CD4-positive, CD25-positive, alpha-beta regulatory T cell (primary cell): ENCODE measurements around the gene BCL2L14. TPM values are rescaled to one million over a fixed set of nuclear protein-coding genes. Genes with fewer than 3 reads are reported as not detected.

Experiments used
- ATAC-seq, 2 donors: fragments of 150-1000 bp; cut with Tn5 transposase; one replicate each; pipeline ENCODE4 v1.10.0; 2021; ENCODE audit warnings: low read depth in 2 of 2, moderate number of reproducible peaks in 2 of 2, moderate library complexity in 1 of 2
- DNase-seq, 3 donors: peaks; one replicate each; pipeline versions ENCODE4 v3.0.0 to v3.0.0-alpha.2; 2012 to 2022; ENCODE audit warnings: mixed read lengths in 1 of 3
- H3K27ac ChIP-seq: one replicate; pipeline ENCODE4 v1.7.0; 2013; ENCODE audit warnings: mild to moderate bottlenecking, low read length; ENCODE audit not compliant: insufficient read depth, poor library complexity, severe bottlenecking
- H3K27me3 ChIP-seq: one replicate; pipeline ENCODE4 v1.7.0; 2013; ENCODE audit warnings: low read length; ENCODE audit not compliant: control insufficient read depth, insufficient read depth
- H3K36me3 ChIP-seq: one replicate; pipeline ENCODE4 v1.7.0; 2013; ENCODE audit warnings: mild to moderate bottlenecking, low read length, moderate library complexity; ENCODE audit not compliant: control insufficient read depth, insufficient read depth
- H3K4me1 ChIP-seq: 2 replicates; pipeline ENCODE4 v1.7.0; 2013; ENCODE audit warnings: mild to moderate bottlenecking, low read length; ENCODE audit not compliant: insufficient read depth, control insufficient read depth, poor library complexity, severe bottlenecking
- H3K4me3 ChIP-seq: one replicate; pipeline ENCODE4 v1.7.0; 2013; ENCODE audit warnings: low read depth, mild to moderate bottlenecking, low read length, moderate library complexity
- H3K9me3 ChIP-seq, 2 experiments: 1 replicate in 1 of 2; 2 replicates in 1 of 2; pipeline ENCODE4 v1.7.0; 2013; ENCODE audit warnings: low read length in 2 of 2, mild to moderate bottlenecking in 1 of 2, moderate library complexity in 1 of 2; ENCODE audit not compliant: control insufficient read depth in 2 of 2
- H3K27ac Mint-ChIP-seq, 3 donors: one replicate each; pipeline ENCODE4 v1.8.0; 2020 to 2022; ENCODE audit warnings: mild to moderate bottlenecking in 3 of 3, mixed read lengths in 3 of 3, moderate library complexity in 2 of 3
- H3K27me3 Mint-ChIP-seq: one replicate; pipeline ENCODE4 v1.8.0; 2022; ENCODE audit warnings: mild to moderate bottlenecking, mixed read lengths
- H3K36me3 Mint-ChIP-seq: one replicate; pipeline ENCODE4 v1.8.0; 2020; ENCODE audit warnings: mixed read lengths
- H3K4me1 Mint-ChIP-seq, 4 donors: one replicate each; pipeline ENCODE4 v1.8.0; 2020 to 2022; ENCODE audit warnings: mixed read lengths in 4 of 4, mild to moderate bottlenecking in 1 of 4
- H3K4me3 Mint-ChIP-seq, 4 donors: one replicate each; pipeline ENCODE4 v1.8.0; 2020 to 2022; ENCODE audit warnings: mild to moderate bottlenecking in 4 of 4, mixed read lengths in 4 of 4, moderate library complexity in 3 of 4
- H3K9me3 Mint-ChIP-seq, 7 donors: one replicate each; pipeline ENCODE4 v1.8.0; 2020 to 2022; ENCODE audit warnings: mixed read lengths in 7 of 7, mild to moderate bottlenecking in 3 of 7, moderate library complexity in 2 of 7
- polyA plus RNA-seq, 4 donors: library from polyadenylated mRNA; unstranded; fragments of 300-500 nt; fragmentation: Illumina TruSeq; gene quantifications; one replicate each; pipeline ENCODE4 v1.2.3, GENCODE V29; 2021
- total RNA-seq: library from RNA; stranded (reverse); gene quantifications from one replicate; pipeline ENCODE4 v1.2.3, GENCODE V29; 2022

BCL2L14 gene
- total and polyA plus RNA-seq, 5 donors from 2014 or later, result 0.74 to 6.8 (median 1.9) TPM

- no peaks in the 10 kb centered on the region for H3K36me3 Mint-ChIP-seq
- H3K4me1 Mint-ChIP-seq, result no peaks in the 10 kb centered on the region
- DNase-seq, result no peak
- H3K9me3 Mint-ChIP-seq, result peaks cover 0 to 2% (median 0%) of the 10 kb centered on the region in 7 donors
- no peak overlapping the region for H3K27ac Mint-ChIP-seq
- ATAC-seq, result no peak
- H3K4me1 ChIP-seq, result no peaks in the 10 kb centered on the region
- peaks cover 17% of the 10 kb centered on the region for H3K27me3 Mint-ChIP-seq
- H3K36me3 ChIP-seq, result no peaks in the 10 kb centered on the region
- no peaks in the 10 kb centered on the region for H3K9me3 ChIP-seq
- H3K27ac ChIP-seq, result no peak overlapping the region
- H3K4me3 ChIP-seq, result no peak overlapping the region
- H3K4me3 Mint-ChIP-seq, result no peak overlapping the region
- H3K27me3 ChIP-seq, result peaks cover 8% of the 10 kb centered on the region
Measured at GRCh38 chr12:12115514-12115913, 44.8 kb downstream of the BCL2L14 start.

- H3K4me3 ChIP-seq, result no peak overlapping the region
- H3K36me3 ChIP-seq, result no peaks in the 10 kb centered on the region
- Mint-ChIP-seq H3K4me1 (no peaks in the 10 kb centered on the region), H3K36me3 (no peaks in the 10 kb centered on the region), H3K9me3 (no peaks in the 10 kb centered on the region), H3K27ac (no peak overlapping the region), H3K4me3 (no peak overlapping the region), H3K27me3 (peaks cover 24% of the 10 kb centered on the region)
- H3K27me3 ChIP-seq, result peaks cover 8% of the 10 kb centered on the region
- ATAC-seq (no peak), DNase-seq (no peak)
- H3K9me3 ChIP-seq, result no peaks in the 10 kb centered on the region
- H3K4me1 ChIP-seq, result no peaks in the 10 kb centered on the region
- H3K27ac ChIP-seq, result no peak overlapping the region
Measured at GRCh38 chr12:12116677-12117076, 45.9 kb downstream of the BCL2L14 start.

- Histone ChIP-seq H3K27ac (no peak overlapping the region), H3K27me3 (peaks cover 8% of the 10 kb centered on the region), H3K4me3 (no peak overlapping the region), H3K36me3 (no peaks in the 10 kb centered on the region), H3K4me1 (no peaks in the 10 kb centered on the region), H3K9me3 (no peaks in the 10 kb centered on the region)
- no peak overlapping the region for H3K4me3 Mint-ChIP-seq
- no peak for DNase-seq
- H3K4me1 Mint-ChIP-seq, result no peaks in the 10 kb centered on the region
- H3K27ac Mint-ChIP-seq, result no peak overlapping the region
- H3K36me3 Mint-ChIP-seq, result no peaks in the 10 kb centered on the region
- peaks cover 20% of the 10 kb centered on the region for H3K27me3 Mint-ChIP-seq
- ATAC-seq, result no peak
- no peaks in the 10 kb centered on the region for H3K9me3 Mint-ChIP-seq
Measured at GRCh38 chr12:12121061-12121460, 50.3 kb downstream of the BCL2L14 start.

- Mint-ChIP-seq H3K4me3 (no peak overlapping the region), H3K27me3 (peaks cover 28% of the 10 kb centered on the region), H3K4me1 (no peaks in the 10 kb centered on the region), H3K36me3 (no peaks in the 10 kb centered on the region), H3K27ac (no peak overlapping the region), H3K9me3 (no peaks in the 10 kb centered on the region)
- H3K4me1 ChIP-seq, result no peaks in the 10 kb centered on the region
- H3K36me3 ChIP-seq, result no peaks in the 10 kb centered on the region
- ATAC-seq (no peak), DNase-seq (no peak)
- H3K9me3 ChIP-seq, result no peaks in the 10 kb centered on the region
- no peak overlapping the region for H3K27ac ChIP-seq
- no peak overlapping the region for H3K4me3 ChIP-seq
- peaks cover 4% of the 10 kb centered on the region for H3K27me3 ChIP-seq
Measured at GRCh38 chr12:12123036-12123604, 52.4 kb downstream of the BCL2L14 start.

GRCh38 chr12:12126551-12126950, 55.8 kb downstream of the BCL2L14 start:
- Mint-ChIP-seq H3K36me3 (no peaks in the 10 kb centered on the region), H3K9me3 (peaks cover 0 to 1% (median 0%) of the 10 kb centered on the region in 7 donors), H3K4me1 (no peaks in the 10 kb centered on the region)

GRCh38 chr12:12127304-12127703, 56.6 kb downstream of the BCL2L14 start:
- ATAC-seq (no peak), DNase-seq (no peak)
- Histone ChIP-seq H3K4me1 (no peaks in the 10 kb centered on the region), H3K27ac (no peak overlapping the region), H3K36me3 (no peaks in the 10 kb centered on the region), H3K4me3 (no peak overlapping the region), H3K9me3 (no peaks in the 10 kb centered on the region), H3K27me3 (peaks cover 2% of the 10 kb centered on the region)
- no peak overlapping the region for H3K4me3 Mint-ChIP-seq
- peaks cover 19% of the 10 kb centered on the region for H3K27me3 Mint-ChIP-seq
- H3K27ac Mint-ChIP-seq, result no peak overlapping the region
- H3K9me3 Mint-ChIP-seq, result peaks cover 0 to 1% (median 0%) of the 10 kb centered on the region in 7 donors
- no peaks in the 10 kb centered on the region for H3K36me3 Mint-ChIP-seq
- no peaks in the 10 kb centered on the region for H3K4me1 Mint-ChIP-seq

More at GRCh38 chr12:12126551-12126950, 55.8 kb downstream of the BCL2L14 start:
- Histone ChIP-seq H3K27ac (no peak overlapping the region), H3K36me3 (no peaks in the 10 kb centered on the region), H3K4me1 (no peaks in the 10 kb centered on the region), H3K27me3 (no peaks in the 10 kb centered on the region), H3K4me3 (no peak overlapping the region), H3K9me3 (no peaks in the 10 kb centered on the region)
- ATAC-seq, result no peak
- Mint-ChIP-seq H3K27ac (no peak overlapping the region), H3K4me3 (no peak overlapping the region), H3K27me3 (peaks cover 19% of the 10 kb centered on the region)
- DNase-seq, result no peak

- ATAC-seq, result no peak
- no peak for DNase-seq
- Histone ChIP-seq H3K9me3 (no peaks in the 10 kb centered on the region), H3K4me1 (no peaks in the 10 kb centered on the region), H3K4me3 (no peak overlapping the region), H3K27ac (no peak overlapping the region), H3K36me3 (no peaks in the 10 kb centered on the region), H3K27me3 (peaks cover 2% of the 10 kb centered on the region)
- Mint-ChIP-seq H3K27ac (no peak overlapping the region), H3K9me3 (peaks cover 0 to 1% (median 0%) of the 10 kb centered on the region in 7 donors), H3K36me3 (no peaks in the 10 kb centered on the region), H3K4me1 (no peaks in the 10 kb centered on the region), H3K27me3 (peaks cover 19% of the 10 kb centered on the region), H3K4me3 (no peak overlapping the region)
Measured at GRCh38 chr12:12128670-12129069, 57.9 kb downstream of the BCL2L14 start.

- H3K27me3 ChIP-seq, result peaks cover 2% of the 10 kb centered on the region
- H3K36me3 ChIP-seq, result no peaks in the 10 kb centered on the region
- Mint-ChIP-seq H3K27me3 (peaks cover 29% of the 10 kb centered on the region), H3K4me1 (no peaks in the 10 kb centered on the region), H3K36me3 (no peaks in the 10 kb centered on the region), H3K4me3 (no peak overlapping the region), H3K27ac (peak overlapping the region in 1 of 3 donors; percentile 25), H3K9me3 (peaks cover 0 to 3% (median 0%) of the 10 kb centered on the region in 7 donors)
- DNase-seq, result no peak
- no peaks in the 10 kb centered on the region for H3K9me3 ChIP-seq
- H3K4me1 ChIP-seq, result no peaks in the 10 kb centered on the region
- no peak overlapping the region for H3K4me3 ChIP-seq
- no peak overlapping the region for H3K27ac ChIP-seq
- ATAC-seq, result no peak
Measured at GRCh38 chr12:12133259-12133658, 62.5 kb downstream of the BCL2L14 start.
